Type B pancreatic cell (in vitro differentiated cells): ENCODE data around the gene TENM4. TPM values are rescaled to one million over a fixed set of nuclear protein-coding genes. Genes with fewer than 3 reads are reported as not detected.

Experiments used
- DNase-seq: peaks from one replicate; pipeline ENCODE4 v3.0.0; 2021; ENCODE audit warnings: mixed read lengths; ENCODE audit not compliant: unreplicated experiment; ENCODE audit errors: extremely low spot score
- H3K27ac Mint-ChIP-seq: 2 replicates; pipeline ENCODE4 v1.8.0; 2021; ENCODE audit warnings: mild to moderate bottlenecking, mixed read lengths
- H3K27me3 Mint-ChIP-seq: 2 replicates; pipeline ENCODE4 v1.8.0; 2021; ENCODE audit warnings: mixed read lengths
- H3K36me3 Mint-ChIP-seq: 2 replicates; pipeline ENCODE4 v1.8.0; 2021; ENCODE audit warnings: mixed read lengths
- H3K4me1 Mint-ChIP-seq: one replicate; pipeline ENCODE4 v1.8.0; 2021; ENCODE audit warnings: mixed read lengths; ENCODE audit not compliant: unreplicated experiment
- H3K4me3 Mint-ChIP-seq: 2 replicates; pipeline ENCODE4 v1.8.0; 2021; ENCODE audit warnings: mild to moderate bottlenecking, mixed read lengths
- H3K9me3 Mint-ChIP-seq: 2 replicates; pipeline ENCODE4 v1.8.0; 2021; ENCODE audit warnings: mixed read lengths
- CTCF ChIP-seq: fragments of 200-600 bp; sonication (generic); conservative IDR thresholded peaks from 2 replicates; pipeline ENCODE4 v1.5.0; 2021; ENCODE audit warnings: antibody characterized with exemption, mild to moderate bottlenecking
- total RNA-seq: library from RNA; stranded (reverse); gene quantifications from 2 replicates; pipeline ENCODE4 v1.2.1, GENCODE V29; 2021; ENCODE audit warnings: low replicate concordance

The TENM4 gene
- total RNA-seq, 1 donor from 2014 or later: 156 TPM

- H3K36me3 Mint-ChIP-seq: peaks cover 28% of the 10 kb centered on the region
- H3K27me3 Mint-ChIP-seq: no peaks in the 10 kb centered on the region
- H3K27ac Mint-ChIP-seq: no peak overlapping the region
- TF ChIP-seq CTCF: no peak
- peak; percentile 25 for DNase-seq
- peaks cover 22% of the 10 kb centered on the region for H3K4me1 Mint-ChIP-seq
- no peak overlapping the region for H3K4me3 Mint-ChIP-seq
- H3K9me3 Mint-ChIP-seq: peaks cover 4% of the 10 kb centered on the region
Observed at GRCh38 chr11:78655561-78655960, 785.3 kb downstream of the TENM4 start.

- peak; percentile 37 for DNase-seq
- Mint-ChIP-seq H3K9me3 (peaks cover 4% of the 10 kb centered on the region), H3K4me1 (peaks cover 26% of the 10 kb centered on the region), H3K27ac (no peak overlapping the region), H3K4me3 (no peak overlapping the region), H3K36me3 (peaks cover 26% of the 10 kb centered on the region), H3K27me3 (no peaks in the 10 kb centered on the region)
- TF ChIP-seq CTCF: no peak
Observed at GRCh38 chr11:78654866-78655265, 786.0 kb downstream of the TENM4 start.

GRCh38 chr11:78654071-78654470 is 786.8 kb downstream of the TENM4 start:
- H3K27ac Mint-ChIP-seq: no peak overlapping the region
- no peaks in the 10 kb centered on the region for H3K27me3 Mint-ChIP-seq
- H3K9me3 Mint-ChIP-seq: peaks cover 4% of the 10 kb centered on the region
- peaks cover 21% of the 10 kb centered on the region for H3K36me3 Mint-ChIP-seq
- no peak for TF ChIP-seq CTCF
- no peak overlapping the region for H3K4me3 Mint-ChIP-seq
- H3K4me1 Mint-ChIP-seq: peaks cover 27% of the 10 kb centered on the region
- no peak for DNase-seq

DNA sequence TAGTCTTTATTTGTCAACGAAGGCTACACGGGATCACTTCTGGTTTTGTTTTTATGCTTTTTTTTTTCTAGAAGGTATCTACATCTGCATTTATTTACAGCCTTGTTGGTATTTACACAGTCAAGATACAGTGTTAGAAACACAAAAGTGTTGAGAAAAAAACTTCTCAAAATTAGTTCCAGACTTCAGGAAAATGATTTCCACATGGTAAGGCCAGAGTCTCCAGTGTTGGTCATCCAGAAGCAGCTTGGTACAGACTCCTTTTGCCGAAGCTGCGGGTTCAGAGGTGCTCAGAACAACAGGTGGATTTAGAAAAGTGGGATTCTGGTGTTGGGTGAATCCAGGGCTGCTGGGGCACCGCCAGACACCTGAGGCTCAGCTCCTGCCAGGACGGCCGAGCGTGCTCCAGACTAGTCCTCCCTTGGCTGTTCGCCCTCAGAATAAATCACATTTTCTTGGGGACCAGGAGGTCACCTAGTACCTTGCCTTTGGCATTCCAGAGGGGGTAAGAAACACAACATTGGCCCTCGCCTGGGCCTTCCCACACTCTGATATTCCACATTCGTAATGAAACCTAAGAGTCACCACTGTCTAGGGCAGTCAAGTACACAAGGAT is 787.4 kb downstream of the TENM4 start:
- H3K4me1 Mint-ChIP-seq: peaks cover 34% of the 10 kb centered on the region
- no peak overlapping the region for H3K27ac Mint-ChIP-seq
- no peaks in the 10 kb centered on the region for H3K27me3 Mint-ChIP-seq
- no peak overlapping the region for H3K4me3 Mint-ChIP-seq
- TF ChIP-seq CTCF: no peak
- H3K9me3 Mint-ChIP-seq: peaks cover 4% of the 10 kb centered on the region
- H3K36me3 Mint-ChIP-seq: peaks cover 14% of the 10 kb centered on the region
- DNase-seq: no peak

DNA sequence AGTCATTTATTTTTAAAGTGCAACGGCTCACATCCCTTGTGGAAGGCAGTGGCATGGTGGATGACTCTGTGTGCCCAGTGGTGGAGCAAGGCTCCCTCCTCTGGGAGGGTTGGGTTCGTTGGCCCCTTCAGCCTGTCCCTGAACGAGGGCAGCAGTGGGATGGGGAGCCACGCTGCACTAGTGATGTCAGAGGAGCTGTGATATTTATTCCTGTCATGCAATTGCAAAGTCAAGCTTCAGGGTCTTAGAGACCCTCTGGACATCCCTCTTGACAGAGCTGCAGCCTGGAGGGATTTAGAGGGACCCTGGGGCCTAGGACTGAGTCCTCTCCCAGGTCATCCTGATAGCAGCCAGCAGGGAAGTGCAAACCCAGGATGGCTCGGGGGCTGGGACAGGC is 788.0 kb downstream of the TENM4 start:
- Mint-ChIP-seq H3K36me3 (peaks cover 10% of the 10 kb centered on the region), H3K27ac (no peak overlapping the region), H3K27me3 (no peaks in the 10 kb centered on the region), H3K4me3 (no peak overlapping the region), H3K9me3 (peaks cover 4% of the 10 kb centered on the region), H3K4me1 (peaks cover 34% of the 10 kb centered on the region)
- TF ChIP-seq CTCF: no peak
- no peak for DNase-seq
